ENCODE results near the gene PDE4D. TPM values are rescaled to one million over a fixed set of nuclear protein-coding genes. Genes with fewer than 3 reads are reported as not detected.

The PDE4D gene
- total RNA-seq, 1 experiment from 2014 or later = 6.5 TPM

GRCh38 chr5:59517926-59518585 lies 375.5 kb downstream of the PDE4D start:
- intact Hi-C loops (cut with micrococcal nuclease; ENCODE audit: unreplicated experiment) = no loop called here
- Histone ChIP-seq H3K4me3 (ENCODE audit: low read depth, low read length, poor library complexity, severe bottlenecking) (no peak overlapping the region), H3K36me3 (ENCODE audit: insufficient read depth, low read length, poor library complexity, severe bottlenecking) (no peaks in the 10 kb centered on the region), H3K27ac (ENCODE audit: low read depth, low read length, poor library complexity, severe bottlenecking) (no peak overlapping the region), H3K9me3 (ENCODE audit: low read depth, low read length, poor library complexity, severe bottlenecking) (no peaks in the 10 kb centered on the region), H3K4me1 (ENCODE audit: insufficient read depth, low read length, poor library complexity, severe bottlenecking) (no peaks in the 10 kb centered on the region), H3K27me3 (replicated peaks; ENCODE audit: insufficient read depth, low read depth, low read length, poor library complexity) (no peaks in the 10 kb centered on the region)
- ChIA-PET POLR2A (ENCODE audit: low non-redundant PET) (no interaction called here), CTCF (no interaction called here)
- DNase-seq (ENCODE audit: low spot score) = no peak
- TF ChIP-seq EZH2 (IDR thresholded peaks at IDR 0.05; ENCODE audit: borderline replicate concordance, low read depth, low read length, poor library complexity, severe bottlenecking) = no peak
- BruUV-seq (replicated peaks) = no TSS peak

GRCh38 chr5:59516161-59516560 lies 377.4 kb downstream of the PDE4D start:
- TF ChIP-seq, protein P1, sequence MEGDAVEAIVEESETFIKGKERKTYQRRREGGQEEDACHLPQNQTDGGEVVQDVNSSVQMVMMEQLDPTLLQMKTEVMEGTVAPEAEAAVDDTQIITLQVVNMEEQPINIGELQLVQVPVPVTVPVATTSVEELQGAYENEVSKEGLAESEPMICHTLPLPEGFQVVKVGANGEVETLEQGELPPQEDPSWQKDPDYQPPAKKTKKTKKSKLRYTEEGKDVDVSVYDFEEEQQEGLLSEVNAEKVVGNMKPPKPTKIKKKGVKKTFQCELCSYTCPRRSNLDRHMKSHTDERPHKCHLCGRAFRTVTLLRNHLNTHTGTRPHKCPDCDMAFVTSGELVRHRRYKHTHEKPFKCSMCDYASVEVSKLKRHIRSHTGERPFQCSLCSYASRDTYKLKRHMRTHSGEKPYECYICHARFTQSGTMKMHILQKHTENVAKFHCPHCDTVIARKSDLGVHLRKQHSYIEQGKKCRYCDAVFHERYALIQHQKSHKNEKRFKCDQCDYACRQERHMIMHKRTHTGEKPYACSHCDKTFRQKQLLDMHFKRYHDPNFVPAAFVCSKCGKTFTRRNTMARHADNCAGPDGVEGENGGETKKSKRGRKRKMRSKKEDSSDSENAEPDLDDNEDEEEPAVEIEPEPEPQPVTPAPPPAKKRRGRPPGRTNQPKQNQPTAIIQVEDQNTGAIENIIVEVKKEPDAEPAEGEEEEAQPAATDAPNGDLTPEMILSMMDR (conservative IDR thresholded peaks at IDR 0.05; ENCODE audit: low read depth, low read length) = no peak
- TF ChIP-seq EZH2 (IDR thresholded peaks at IDR 0.05; ENCODE audit: borderline replicate concordance, low read depth, low read length, poor library complexity, severe bottlenecking) = no peak
- CTCF ChIA-PET = no interaction called here

GRCh38 chr5:59506285-59506877 lies 387.1 kb downstream of the PDE4D start:
- POLR2A ChIA-PET (ENCODE audit: low non-redundant PET) = no interaction called here
- no TSS peak for BruUV-seq (replicated peaks)
- DNase-seq (ENCODE audit: low spot score) = no peak
- peaks cover 6% of the 10 kb centered on the region for H3K27me3 ChIP-seq (replicated peaks; ENCODE audit: insufficient read depth, low read depth, low read length, poor library complexity)
- no peak overlapping the region for H3K4me3 ChIP-seq (ENCODE audit: low read depth, low read length, poor library complexity, severe bottlenecking)
- H3K36me3 ChIP-seq (ENCODE audit: insufficient read depth, low read length, poor library complexity, severe bottlenecking) = no peaks in the 10 kb centered on the region
- intact Hi-C loops (cut with micrococcal nuclease; ENCODE audit: unreplicated experiment) = loop anchor here (1.0 kb wide), 1 partner anchor 167 kb away; no protein-coding TSS in a partner anchor
- CTCF ChIA-PET = interaction anchor here (0.7 to 2.3 kb wide), 3 partner anchors 154 to 294 kb away, joined by 3 to 12 read pairs (median 5); no protein-coding TSS in a partner anchor
- no peaks in the 10 kb centered on the region for H3K4me1 ChIP-seq (ENCODE audit: insufficient read depth, low read length, poor library complexity, severe bottlenecking)
- TF ChIP-seq EZH2 (IDR thresholded peaks at IDR 0.05; ENCODE audit: borderline replicate concordance, low read depth, low read length, poor library complexity, severe bottlenecking) = no peak
- TF ChIP-seq, protein P1 (conservative IDR thresholded peaks at IDR 0.05; ENCODE audit: low read depth, low read length) = peak; percentile 55
- H3K9me3 ChIP-seq (ENCODE audit: low read depth, low read length, poor library complexity, severe bottlenecking) = no peaks in the 10 kb centered on the region
- H3K27ac ChIP-seq (ENCODE audit: low read depth, low read length, poor library complexity, severe bottlenecking) = no peak overlapping the region

More at GRCh38 chr5:59516161-59516560, 377.4 kb downstream of the PDE4D start:
- intact Hi-C loops (cut with micrococcal nuclease; ENCODE audit: unreplicated experiment) = no loop called here
- Histone ChIP-seq H3K27ac (ENCODE audit: low read depth, low read length, poor library complexity, severe bottlenecking) (no peak overlapping the region), H3K4me3 (ENCODE audit: low read depth, low read length, poor library complexity, severe bottlenecking) (no peak overlapping the region), H3K36me3 (ENCODE audit: insufficient read depth, low read length, poor library complexity, severe bottlenecking) (no peaks in the 10 kb centered on the region), H3K4me1 (ENCODE audit: insufficient read depth, low read length, poor library complexity, severe bottlenecking) (no peaks in the 10 kb centered on the region), H3K9me3 (ENCODE audit: low read depth, low read length, poor library complexity, severe bottlenecking) (no peaks in the 10 kb centered on the region), H3K27me3 (replicated peaks; ENCODE audit: insufficient read depth, low read depth, low read length, poor library complexity) (no peaks in the 10 kb centered on the region)
- no peak for DNase-seq (ENCODE audit: low spot score)
- POLR2A ChIA-PET (ENCODE audit: low non-redundant PET) = no interaction called here
- no TSS peak for BruUV-seq (replicated peaks)
